PC-9 (cell line): Measurements from ENCODE around the gene PIBF1. TPM values are rescaled to one million over a fixed set of nuclear protein-coding genes. Genes with fewer than 3 reads are reported as not detected.

ENCODE experiments used
- BruUV-seq: library from RNA; stranded (reverse); fragments of 400-500 nt; replicated peaks from 2 replicates; lab custom pipeline; 2021; lab: Mats Ljungman, UMichigan
- CTCF ChIA-PET: fragments of 300-600 bp; sonication (Branson Sonifier 250); formaldehyde crosslinking; loops from one replicate; lab custom pipeline; 2022; ENCODE audit warnings: antibody characterized with exemption; lab: Charles Lee
- POLR2A ChIA-PET: fragments of 300-600 bp; sonication (Branson Sonifier 250); formaldehyde crosslinking; loops from one replicate; lab custom pipeline; 2022; ENCODE audit warnings: antibody characterized with exemption; ENCODE audit not compliant: unreplicated experiment; lab: Charles Lee
- DNase-seq, 2 experiments: peaks; one replicate each; pipeline versions ENCODE4 v3.0.0 to v3.0.0-alpha.2; 2015 to 2022; ENCODE audit warnings: mixed read lengths in 1 of 2
- H2AFZ ChIP-seq: fragments of 200-600 bp; sonication (generic); 2 replicates; pipeline ENCODE4 v1.8.1; 2017; ENCODE audit warnings: antibody characterized with exemption
- H3F3A ChIP-seq: fragments of 200-600 bp; sonication (generic); 2 replicates; pipeline ENCODE4 v1.8.1; 2017; ENCODE audit warnings: antibody characterized with exemption, mild to moderate bottlenecking, low read depth; ENCODE audit not compliant: insufficient read depth
- H3K27ac ChIP-seq: fragments of 200-600 bp; sonication (generic); 2 replicates; pipeline ENCODE4 v1.6.1; 2016; ENCODE audit warnings: mixed run types
- H3K27me3 ChIP-seq: fragments of 200-600 bp; sonication (generic); 2 replicates; pipeline ENCODE4 v1.6.1; 2016; ENCODE audit warnings: low read depth, mixed run types; ENCODE audit not compliant: insufficient read depth
- H3K36me3 ChIP-seq: fragments of 200-600 bp; sonication (generic); 2 replicates; pipeline ENCODE4 v1.6.1; 2016; ENCODE audit warnings: low read depth, mixed run types
- H3K4me1 ChIP-seq: fragments of 200-600 bp; sonication (generic); replicated peaks from 2 replicates; pipeline ENCODE4 v1.6.1; 2016; ENCODE audit warnings: mixed run types; ENCODE audit not compliant: insufficient read depth
- H3K4me2 ChIP-seq: fragments of 200-600 bp; sonication (generic); 2 replicates; pipeline ENCODE4 v1.6.1; 2017; ENCODE audit warnings: mixed run types
- H3K4me3 ChIP-seq: fragments of 200-600 bp; sonication (generic); 2 replicates; pipeline ENCODE4 v1.6.1; 2016; ENCODE audit warnings: mixed run types
- H3K79me2 ChIP-seq: fragments of 200-600 bp; sonication (generic); 2 replicates; pipeline ENCODE4 v1.6.1; 2017; ENCODE audit warnings: low read depth, mixed run types
- H3K9me2 ChIP-seq: fragments of 200-600 bp; sonication (generic); 2 replicates; pipeline ENCODE4 v1.8.1; 2017; ENCODE audit warnings: mild to moderate bottlenecking; ENCODE audit not compliant: insufficient read depth
- H3K9me3 ChIP-seq: fragments of 200-600 bp; sonication (generic); 2 replicates; pipeline ENCODE4 v1.8.1; 2016; ENCODE audit warnings: low read depth; ENCODE audit not compliant: insufficient read depth
- H4K20me1 ChIP-seq: fragments of 200-600 bp; sonication (generic); 2 replicates; pipeline ENCODE4 v1.8.1; 2017; ENCODE audit not compliant: insufficient read depth
- CTCF ChIP-seq: fragments of 200-600 bp; sonication (generic); conservative IDR thresholded peaks from 2 replicates; pipeline ENCODE4 v1.6.1; 2017; ENCODE audit warnings: mixed run types, antibody characterized with exemption, mild to moderate bottlenecking, moderate library complexity
- EZH2 ChIP-seq: fragments of 200-600 bp; sonication (generic); IDR thresholded peaks from 2 replicates; pipeline ENCODE4 v1.8.0; 2017; ENCODE audit warnings: antibody characterized with exemption, low read depth
- intact Hi-C: fragments of 100-400 bp; cut with micrococcal nuclease; formaldehyde crosslinking; loops from one replicate; pipeline ENCODE4 v1.10.0; 2022; ENCODE audit not compliant: unreplicated experiment
- total RNA-seq: library from RNA; stranded (reverse); gene quantifications from 2 replicates; pipeline ENCODE4 v1.2.3, GENCODE V29; 2021

The PIBF1 gene
- total RNA-seq, 1 experiment from 2014 or later: 20.3 TPM

DNA sequence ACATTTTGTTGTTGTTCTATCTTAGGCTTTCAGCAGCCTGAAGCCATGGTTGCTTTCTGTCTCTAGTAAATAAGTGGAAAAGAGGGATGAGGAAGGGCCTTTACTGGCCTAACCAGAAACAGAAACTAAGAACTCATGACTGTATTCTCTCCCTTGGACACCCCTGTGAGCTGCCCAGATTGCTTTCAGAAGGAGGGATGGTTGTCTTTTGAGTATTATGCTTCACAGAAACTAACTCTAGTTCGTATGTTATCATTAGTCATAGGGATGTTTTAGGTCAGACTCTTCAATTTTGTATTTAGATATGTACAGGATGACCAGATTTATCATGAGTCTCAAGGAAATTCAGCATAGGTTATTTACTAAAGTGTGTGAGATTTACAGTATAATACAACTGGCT is 36.7 kb upstream of the PIBF1 start:
- Histone ChIP-seq H3K4me1 (no peaks in the 10 kb centered on the region), H3K36me3 (peaks cover 45% of the 10 kb centered on the region), H4K20me1 (peaks cover 20% of the 10 kb centered on the region; the same call in 1 of the 2 replicates), H3K79me2 (0 out of 2 replicates have a peak, but pooled peaks cover 7% of the 10 kb centered on the region), H3K4me3 (no peak overlapping the region), H3K9me3 (no peaks in the 10 kb centered on the region), H3K27me3 (no peaks in the 10 kb centered on the region), H3K9me2 (no peaks in the 10 kb centered on the region), H2AFZ (no peak overlapping the region), H3K27ac (no peak overlapping the region), H3F3A (no peaks in the 10 kb centered on the region), H3K4me2 (no peak overlapping the region)
- BruUV-seq: no TSS peak
- CTCF ChIA-PET: no interaction called here
- intact Hi-C loops: no loop called here
- POLR2A ChIA-PET: no interaction called here
- no peak for DNase-seq
- TF ChIP-seq CTCF (no peak), EZH2 (no peak)

- TF ChIP-seq EZH2 (no peak), CTCF (no peak)
- Histone ChIP-seq H3K4me1 (no peaks in the 10 kb centered on the region), H3K27me3 (no peaks in the 10 kb centered on the region), H3K27ac (no peak overlapping the region), H3F3A (peaks cover 3% of the 10 kb centered on the region; the same call in 1 of the 2 replicates), H3K9me3 (no peaks in the 10 kb centered on the region), H3K9me2 (no peaks in the 10 kb centered on the region), H3K36me3 (peaks cover 44% of the 10 kb centered on the region), H3K4me2 (no peak overlapping the region), H3K4me3 (no peak overlapping the region), H2AFZ (no peak overlapping the region), H4K20me1 (peaks cover 20% of the 10 kb centered on the region; the same call in 1 of the 2 replicates), H3K79me2 (no peaks in the 10 kb centered on the region)
- CTCF ChIA-PET: no interaction called here
- no TSS peak for BruUV-seq
- POLR2A ChIA-PET: no interaction called here
- no peak for DNase-seq
- intact Hi-C loops: no loop called here
Observed at GRCh38 chr13:72751220-72751619, 30.7 kb upstream of the PIBF1 start.

DNA sequence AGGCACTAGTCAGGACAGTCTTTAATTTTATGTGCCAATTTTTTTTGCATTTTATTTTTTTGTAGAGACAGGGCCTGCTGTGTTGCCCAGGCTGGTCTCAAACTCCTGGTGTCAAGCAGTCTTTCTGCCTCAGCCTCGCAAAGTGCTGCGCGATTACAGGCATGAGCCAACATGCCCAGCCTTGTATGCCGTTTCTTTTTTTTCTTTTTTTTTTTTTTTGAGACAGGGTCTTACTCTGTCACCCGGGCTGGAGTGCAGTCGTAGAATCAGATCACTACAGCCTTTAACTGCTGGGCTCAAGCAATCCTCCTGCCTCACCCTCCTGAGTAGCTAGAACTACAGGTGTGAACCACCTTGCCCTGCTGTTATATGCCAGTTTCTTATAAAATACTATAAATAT is 27.8 kb upstream of the PIBF1 start:
- ChIA-PET POLR2A (no interaction called here), CTCF (no interaction called here)
- no TSS peak for BruUV-seq

More for the DNA sequence above, 27.8 kb upstream of the PIBF1 start:
- Histone ChIP-seq H3K9me3 (no peaks in the 10 kb centered on the region), H4K20me1 (peaks cover 13% of the 10 kb centered on the region; the same call in 1 of the 2 replicates), H3K27ac (no peak overlapping the region), H3K4me3 (no peak overlapping the region), H3F3A (peaks cover 9% of the 10 kb centered on the region; the same call in 1 of the 2 replicates), H2AFZ (no peak overlapping the region), H3K4me2 (no peak overlapping the region), H3K36me3 (peaks cover 38% of the 10 kb centered on the region), H3K9me2 (no peaks in the 10 kb centered on the region), H3K4me1 (no peaks in the 10 kb centered on the region), H3K27me3 (no peaks in the 10 kb centered on the region), H3K79me2 (no peaks in the 10 kb centered on the region)
- intact Hi-C loops: no loop called here
- TF ChIP-seq EZH2 (no peak), CTCF (no peak)
- no peak for DNase-seq
